ENCODE results near the gene NECTIN1. TPM values are rescaled to one million over a fixed set of nuclear protein-coding genes. Genes with fewer than 3 reads are reported as not detected.
"Not testable (repeated sequence)": the region's sequence is repeated elsewhere in the genome, so short reads cannot be mapped to it uniquely, and the experiment has no call there.

NECTIN1 gene
- total and polyA plus RNA-seq, 9 donors, result 7.9 to 44.3 (median 28.2) TPM

DNA sequence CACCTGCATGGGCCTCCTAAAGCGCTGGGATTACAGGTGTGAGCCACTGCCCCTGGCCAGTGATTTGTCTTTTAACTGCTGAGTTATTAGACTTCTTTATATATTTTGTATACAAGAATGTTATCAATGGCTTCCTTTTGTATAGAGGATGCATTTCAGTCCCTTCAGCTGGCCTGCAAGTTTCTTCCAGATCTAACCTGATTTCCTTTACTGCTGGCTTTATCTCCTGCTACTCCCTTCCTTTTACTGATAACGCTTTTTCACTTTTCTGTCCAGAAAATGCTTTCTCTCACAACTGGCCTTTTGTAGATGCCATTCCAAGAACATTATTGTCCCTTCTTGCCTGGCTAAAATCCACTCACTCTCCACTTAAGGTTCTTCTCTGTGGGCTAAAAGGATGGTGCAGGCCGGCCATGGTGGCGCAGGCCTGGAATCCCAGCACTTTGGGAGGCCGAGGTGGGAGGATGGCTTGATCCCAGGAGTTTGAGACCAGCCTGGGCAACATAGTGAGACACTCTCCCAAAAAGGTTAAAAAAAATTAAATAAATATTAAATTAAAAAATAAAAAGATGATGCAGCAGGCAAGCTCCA, 118.1 kb downstream of the NECTIN1 start:
- Histone ChIP-seq H3K9me3 (replicated peaks; ENCODE audit: control insufficient read depth, low read depth, low read length) (no peaks in the 10 kb centered on the region), H3K27ac (ENCODE audit: low read length) (no peak overlapping the region), H3K4me1 (ENCODE audit: control insufficient read depth, insufficient read depth, low read length) (no peaks in the 10 kb centered on the region), H3K27me3 (ENCODE audit: control insufficient read depth, insufficient read depth, low read length) (peaks cover 2% of the 10 kb centered on the region), H3K4me3 (ENCODE audit: low read length) (no peak overlapping the region), H3K36me3 (ENCODE audit: control insufficient read depth, insufficient read depth, low read length) (no peaks in the 10 kb centered on the region)
- 100% methylated on average over 1 of the region's 5 CpGs for WGBS (ENCODE audit: insufficient coverage)
- DNase-seq, result no peak

- H3K36me3 ChIP-seq (ENCODE audit: control insufficient read depth, insufficient read depth, low read length), result no peaks in the 10 kb centered on the region
- H3K4me3 ChIP-seq (ENCODE audit: low read length), result no peak overlapping the region
Measured at GRCh38 chr11:119608781-119609180, 120.2 kb downstream of the NECTIN1 start.

GRCh38 chr11:119608201-119608600, 120.8 kb downstream of the NECTIN1 start:
- H3K27me3 ChIP-seq (ENCODE audit: control insufficient read depth, insufficient read depth, low read length), result peaks cover 4% of the 10 kb centered on the region

More at GRCh38 chr11:119608781-119609180, 120.2 kb downstream of the NECTIN1 start:
- Histone ChIP-seq H3K4me1 (ENCODE audit: control insufficient read depth, insufficient read depth, low read length) (no peaks in the 10 kb centered on the region), H3K27me3 (ENCODE audit: control insufficient read depth, insufficient read depth, low read length) (peaks cover 4% of the 10 kb centered on the region), H3K9me3 (replicated peaks; ENCODE audit: control insufficient read depth, low read depth, low read length) (no peaks in the 10 kb centered on the region), H3K27ac (ENCODE audit: low read length) (no peak overlapping the region)
- no CpG with 5 or more reads among the region's 4 CpGs for WGBS (ENCODE audit: insufficient coverage)
- DNase-seq, result no peak

GRCh38 chr11:119607726-119608125, 121.3 kb downstream of the NECTIN1 start:
- Histone ChIP-seq H3K9me3 (replicated peaks; ENCODE audit: control insufficient read depth, low read depth, low read length) (no peaks in the 10 kb centered on the region), H3K27me3 (ENCODE audit: control insufficient read depth, insufficient read depth, low read length) (peaks cover 4% of the 10 kb centered on the region), H3K36me3 (ENCODE audit: control insufficient read depth, insufficient read depth, low read length) (no peaks in the 10 kb centered on the region), H3K27ac (ENCODE audit: low read length) (no peak overlapping the region), H3K4me1 (ENCODE audit: control insufficient read depth, insufficient read depth, low read length) (no peaks in the 10 kb centered on the region), H3K4me3 (ENCODE audit: low read length) (no peak overlapping the region)
- 25% methylated on average over 5 of the region's 5 CpGs for WGBS (ENCODE audit: insufficient coverage)
- DNase-seq, result no peak

More at GRCh38 chr11:119608201-119608600, 120.8 kb downstream of the NECTIN1 start:
- 87% methylated on average over 6 of the region's 6 CpGs for whole genome bisulfite sequencing (ENCODE audit: insufficient coverage)
- Histone ChIP-seq H3K4me1 (ENCODE audit: control insufficient read depth, insufficient read depth, low read length) (no peaks in the 10 kb centered on the region), H3K9me3 (replicated peaks; ENCODE audit: control insufficient read depth, low read depth, low read length) (no peaks in the 10 kb centered on the region), H3K27ac (ENCODE audit: low read length) (no peak overlapping the region), H3K4me3 (ENCODE audit: low read length) (no peak overlapping the region), H3K36me3 (ENCODE audit: control insufficient read depth, insufficient read depth, low read length) (no peaks in the 10 kb centered on the region)
- no peak for DNase-seq

- H3K4me1 ChIP-seq (ENCODE audit: control insufficient read depth, insufficient read depth, low read length), result no peaks in the 10 kb centered on the region
- no peak for DNase-seq
- H3K27me3 ChIP-seq (ENCODE audit: control insufficient read depth, insufficient read depth, low read length), result peaks cover 6% of the 10 kb centered on the region
- H3K9me3 ChIP-seq (replicated peaks; ENCODE audit: control insufficient read depth, low read depth, low read length), result no peaks in the 10 kb centered on the region
- no peaks in the 10 kb centered on the region for H3K36me3 ChIP-seq (ENCODE audit: control insufficient read depth, insufficient read depth, low read length)
- no peak overlapping the region for H3K27ac ChIP-seq (ENCODE audit: low read length)
- WGBS (ENCODE audit: insufficient coverage), result 58% methylated on average over 12 of the region's 17 CpGs
- no peak overlapping the region for H3K4me3 ChIP-seq (ENCODE audit: low read length)
Measured at GRCh38 chr11:119605137-119605665, 123.8 kb downstream of the NECTIN1 start.

GRCh38 chr11:119602745-119603373, 126.1 kb downstream of the NECTIN1 start:
- no peak overlapping the region for H3K27ac ChIP-seq (ENCODE audit: low read length)
- no peaks in the 10 kb centered on the region for H3K4me1 ChIP-seq (ENCODE audit: control insufficient read depth, insufficient read depth, low read length)
- no peaks in the 10 kb centered on the region for H3K36me3 ChIP-seq (ENCODE audit: control insufficient read depth, insufficient read depth, low read length)
- WGBS (ENCODE audit: insufficient coverage), result 63% methylated on average over 28 of the region's 28 CpGs
- H3K4me3 ChIP-seq (ENCODE audit: low read length), result no peak overlapping the region
- H3K9me3 ChIP-seq (replicated peaks; ENCODE audit: control insufficient read depth, low read depth, low read length), result no peaks in the 10 kb centered on the region
- peaks cover 6% of the 10 kb centered on the region for H3K27me3 ChIP-seq (ENCODE audit: control insufficient read depth, insufficient read depth, low read length)
- no peak for DNase-seq

DNA sequence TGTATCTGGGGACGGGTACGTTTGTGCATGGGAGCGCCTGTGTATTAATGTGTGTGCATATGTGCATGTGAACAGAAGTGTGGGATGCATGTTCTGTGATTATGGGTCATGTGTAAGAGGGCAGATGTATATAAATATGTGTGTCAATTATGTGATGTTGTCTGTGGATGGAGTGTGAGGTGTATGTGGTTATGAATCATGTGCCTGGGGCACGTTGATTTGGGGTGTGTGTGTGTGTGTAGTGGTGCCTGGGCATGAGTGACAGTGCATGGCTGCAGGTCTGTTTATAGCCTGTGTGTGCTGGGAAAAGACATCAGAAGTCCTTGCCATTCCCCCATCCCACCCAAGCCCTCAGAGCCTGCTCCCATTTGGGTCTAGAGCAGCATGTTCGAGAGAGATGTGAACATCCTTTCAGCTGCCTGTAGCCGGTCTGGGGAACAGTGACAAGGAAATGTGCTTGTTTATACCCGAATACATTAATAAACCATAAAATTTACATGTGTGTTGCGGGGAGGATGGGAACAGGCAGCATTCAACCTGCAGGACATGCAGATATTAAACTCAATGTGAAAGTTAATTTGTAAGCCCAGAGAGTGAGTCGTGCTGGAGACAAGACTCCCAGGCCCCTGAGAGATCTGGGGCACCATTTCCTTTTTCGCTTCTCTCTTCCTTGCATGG, 129.0 kb downstream of the NECTIN1 start:
- Histone ChIP-seq H3K4me1 (ENCODE audit: control insufficient read depth, insufficient read depth, low read length) (peaks cover 2% of the 10 kb centered on the region), H3K36me3 (ENCODE audit: control insufficient read depth, insufficient read depth, low read length) (no peaks in the 10 kb centered on the region), H3K27ac (ENCODE audit: low read length) (no peak overlapping the region), H3K27me3 (ENCODE audit: control insufficient read depth, insufficient read depth, low read length) (peaks cover 6% of the 10 kb centered on the region), H3K4me3 (ENCODE audit: low read length) (no peak overlapping the region), H3K9me3 (replicated peaks; ENCODE audit: control insufficient read depth, low read depth, low read length) (no peaks in the 10 kb centered on the region)
- WGBS (ENCODE audit: insufficient coverage), result 70% methylated on average over 4 of the region's 10 CpGs
- no peak for DNase-seq

DNA sequence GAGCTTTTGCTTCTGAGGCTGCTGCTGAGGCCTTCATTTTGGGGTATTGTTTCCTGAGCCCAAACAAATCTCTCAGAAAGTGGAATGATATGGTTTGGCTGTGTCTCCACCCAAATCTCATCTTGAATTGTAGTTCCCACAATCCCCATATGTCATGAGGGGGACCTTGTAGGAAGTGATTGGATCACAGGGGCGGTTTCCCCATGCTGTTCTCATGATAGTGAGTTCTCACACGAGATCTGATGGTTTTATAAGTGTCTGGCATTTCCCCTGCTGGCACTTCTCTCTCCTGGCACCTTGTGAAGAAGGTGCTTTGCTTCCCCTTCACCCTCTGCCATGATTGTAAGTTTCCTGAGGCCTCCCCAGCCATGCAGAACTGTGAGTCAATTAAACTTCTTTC, 133.1 kb downstream of the NECTIN1 start:
- not testable (repeated sequence) for H3K27me3 ChIP-seq (ENCODE audit: control insufficient read depth, insufficient read depth, low read length); H3K27ac ChIP-seq (ENCODE audit: low read length); H3K36me3 ChIP-seq (ENCODE audit: control insufficient read depth, insufficient read depth, low read length); H3K4me3 ChIP-seq (ENCODE audit: low read length); H3K4me1 ChIP-seq (ENCODE audit: control insufficient read depth, insufficient read depth, low read length); DNase-seq; H3K9me3 ChIP-seq (replicated peaks; ENCODE audit: control insufficient read depth, low read depth, low read length)
- WGBS (ENCODE audit: insufficient coverage), result no CpG with 5 or more reads among the region's 2 CpGs

- peak; percentile 66 for DNase-seq
- no peaks in the 10 kb centered on the region for H3K27me3 ChIP-seq (ENCODE audit: control insufficient read depth, insufficient read depth, low read length)
- H3K4me1 ChIP-seq (ENCODE audit: control insufficient read depth, insufficient read depth, low read length), result peaks cover 3% of the 10 kb centered on the region
- no peaks in the 10 kb centered on the region for H3K9me3 ChIP-seq (replicated peaks; ENCODE audit: control insufficient read depth, low read depth, low read length)
- H3K27ac ChIP-seq (ENCODE audit: low read length), result no peak overlapping the region
- no peak overlapping the region for H3K4me3 ChIP-seq (ENCODE audit: low read length)
- no peaks in the 10 kb centered on the region for H3K36me3 ChIP-seq (ENCODE audit: control insufficient read depth, insufficient read depth, low read length)
- WGBS (ENCODE audit: insufficient coverage), result 30% methylated on average over 2 of the region's 4 CpGs
Measured at GRCh38 chr11:119594639-119595249, 134.3 kb downstream of the NECTIN1 start.

- Histone ChIP-seq H3K27me3 (ENCODE audit: control insufficient read depth, insufficient read depth, low read length) (no peaks in the 10 kb centered on the region), H3K4me3 (ENCODE audit: low read length) (no peak overlapping the region), H3K9me3 (replicated peaks; ENCODE audit: control insufficient read depth, low read depth, low read length) (no peaks in the 10 kb centered on the region), H3K4me1 (ENCODE audit: control insufficient read depth, insufficient read depth, low read length) (peaks cover 11% of the 10 kb centered on the region), H3K27ac (ENCODE audit: low read length) (no peak overlapping the region), H3K36me3 (ENCODE audit: control insufficient read depth, insufficient read depth, low read length) (no peaks in the 10 kb centered on the region)
- 20% methylated on average over 1 of the region's 1 CpG for WGBS (ENCODE audit: insufficient coverage)
- no peak for DNase-seq
Measured at GRCh38 chr11:119593346-119593745, 135.7 kb downstream of the NECTIN1 start.

Measured in muscle of leg (tissue), 11 donors.